Neural cell (in vitro differentiated cells): ENCODE results near the gene PTPN7. TPM values are rescaled to one million over a fixed set of nuclear protein-coding genes. Genes with fewer than 3 reads are reported as not detected.

Experiments used
- H2AFZ ChIP-seq: fragments of 200-600, 300-800 bp; sonication (generic), shearing (Covaris generic); 2 replicates; pipeline ENCODE4 v1.6.0; 2014; ENCODE audit warnings: low read depth, mild to moderate bottlenecking, antibody characterized with exemption, low read length, moderate library complexity
- H3F3A ChIP-seq: fragments of 200-600 bp; shearing (Covaris generic); 2 replicates; pipeline ENCODE4 v1.6.1; 2016; ENCODE audit warnings: mild to moderate bottlenecking, moderate library complexity, mixed read lengths, antibody characterized with exemption, low read length; ENCODE audit not compliant: insufficient read depth, poor library complexity, severe bottlenecking
- H3K27ac ChIP-seq: fragments of 200-600, 300-800 bp; sonication (generic), shearing (Covaris generic); 2 replicates; pipeline ENCODE4 v1.5.1; 2014; ENCODE audit warnings: mild to moderate bottlenecking, low read length, moderate library complexity
- H3K27me3 ChIP-seq: fragments of 300-800, 200-600 bp; sonication (generic), shearing (Covaris generic); 2 replicates; pipeline ENCODE4 v1.6.0; 2014; ENCODE audit warnings: mild to moderate bottlenecking, low read depth, low read length, moderate library complexity; ENCODE audit not compliant: insufficient read depth
- H3K36me3 ChIP-seq: fragments of 300-800, 200-600 bp; sonication (generic), shearing (Covaris generic); 2 replicates; pipeline ENCODE4 v1.5.1; 2014; ENCODE audit warnings: mild to moderate bottlenecking, antibody characterized with exemption, low read length, moderate library complexity; ENCODE audit not compliant: insufficient read depth
- H3K4me2 ChIP-seq: fragments of 300-800, 200-600 bp; sonication (generic), shearing (Covaris generic); 2 replicates; pipeline ENCODE4 v1.6.0; 2014; ENCODE audit warnings: mild to moderate bottlenecking, low read length
- H3K4me3 ChIP-seq: fragments of 300-800, 200-600 bp; sonication (generic), shearing (Covaris generic); 2 replicates; pipeline ENCODE4 v1.5.1; 2014; ENCODE audit warnings: mild to moderate bottlenecking, low read length, moderate library complexity
- H3K79me2 ChIP-seq: fragments of 200-600 bp; shearing (Covaris generic); replicated peaks from 2 replicates; pipeline ENCODE4 v1.6.0; 2014; ENCODE audit warnings: mild to moderate bottlenecking, low read length, moderate library complexity; ENCODE audit not compliant: insufficient read depth
- H3K9ac ChIP-seq: fragments of 300-800, 200-600 bp; sonication (generic), shearing (Covaris generic); 2 replicates; pipeline ENCODE4 v1.6.1; 2016; ENCODE audit warnings: mild to moderate bottlenecking, low read length, mixed read lengths
- H3K9me2 ChIP-seq: fragments of 200-600 bp; shearing (Covaris generic); 2 replicates; pipeline ENCODE4 v1.6.1; 2016; ENCODE audit warnings: mild to moderate bottlenecking, low read length, mixed read lengths; ENCODE audit not compliant: insufficient read depth
- H3K9me3 ChIP-seq: fragments of 200-600, 300-800 bp; sonication (generic), shearing (Covaris generic); 2 replicates; pipeline ENCODE4 v1.6.1; 2016; ENCODE audit warnings: mild to moderate bottlenecking, mixed run types, low read length, moderate library complexity, mixed read lengths
- H4K20me1 ChIP-seq: fragments of 200-600 bp; shearing (Covaris generic); 2 replicates; pipeline ENCODE4 v1.6.1; 2016; ENCODE audit warnings: mild to moderate bottlenecking, mixed run types; ENCODE audit not compliant: insufficient read depth
- EP300 ChIP-seq: fragments of 450-650 bp; conservative IDR thresholded peaks from 2 replicates; pipeline ENCODE4 v1.6.1; 2014; ENCODE audit warnings: antibody characterized with exemption, mild to moderate bottlenecking, moderate library complexity; ENCODE audit not compliant: poor library complexity, severe bottlenecking
- EZH2 ChIP-seq: fragments of 200-600, 300-800 bp; shearing (Covaris generic), sonication (generic); IDR thresholded peaks from 2 replicates; pipeline ENCODE4 v1.6.1; 2014; ENCODE audit warnings: antibody characterized with exemption, low read length, borderline replicate concordance, mild to moderate bottlenecking; ENCODE audit not compliant: insufficient read depth, poor library complexity, severe bottlenecking
- MXI1 ChIP-seq: fragments of 450-650 bp; conservative IDR thresholded peaks from 2 replicates; pipeline ENCODE4 v1.6.1; 2014; ENCODE audit warnings: antibody characterized with exemption, mild to moderate bottlenecking; ENCODE audit not compliant: poor library complexity, severe bottlenecking
- POLR2AphosphoS5 ChIP-seq: IDR thresholded peaks from 2 replicates; pipeline ENCODE4 v1.6.1; 2012
- RAD21 ChIP-seq: fragments of 450-650 bp; conservative IDR thresholded peaks from 2 replicates; pipeline ENCODE4 v1.6.1; 2014; ENCODE audit warnings: antibody characterized with exemption, mild to moderate bottlenecking, moderate library complexity
- SMC3 ChIP-seq: fragments of 450-650 bp; conservative IDR thresholded peaks from 2 replicates; pipeline ENCODE4 v1.6.1; 2014; ENCODE audit warnings: antibody characterized with exemption, mild to moderate bottlenecking, moderate library complexity; ENCODE audit not compliant: poor library complexity
- TAF1 ChIP-seq: IDR thresholded peaks from 2 replicates; pipeline ENCODE4 v1.6.1; 2012; ENCODE audit warnings: low read depth
- polyA plus RNA-seq: library from polyadenylated mRNA; depleted of rRNA; stranded (reverse); fragments of >200 nt; gene quantifications from 2 replicates; pipeline ENCODE4 v1.2.3, GENCODE V29; 2014
- TF ChIP-seq, protein P1 (sequence below): IDR thresholded peaks from 2 replicates; pipeline ENCODE4 v1.6.1; 2012; ENCODE audit warnings: borderline replicate concordance
- TF ChIP-seq, protein P2 (sequence below): fragments of 450-650 bp; IDR thresholded peaks from 2 replicates; pipeline ENCODE4 v1.5.1; 2014; ENCODE audit warnings: antibody characterized with exemption, mild to moderate bottlenecking, moderate library complexity; ENCODE audit not compliant: poor library complexity, severe bottlenecking

The PTPN7 gene
- polyA plus RNA-seq, 1 donor from 2014 or later = 2.1 TPM

DNA sequence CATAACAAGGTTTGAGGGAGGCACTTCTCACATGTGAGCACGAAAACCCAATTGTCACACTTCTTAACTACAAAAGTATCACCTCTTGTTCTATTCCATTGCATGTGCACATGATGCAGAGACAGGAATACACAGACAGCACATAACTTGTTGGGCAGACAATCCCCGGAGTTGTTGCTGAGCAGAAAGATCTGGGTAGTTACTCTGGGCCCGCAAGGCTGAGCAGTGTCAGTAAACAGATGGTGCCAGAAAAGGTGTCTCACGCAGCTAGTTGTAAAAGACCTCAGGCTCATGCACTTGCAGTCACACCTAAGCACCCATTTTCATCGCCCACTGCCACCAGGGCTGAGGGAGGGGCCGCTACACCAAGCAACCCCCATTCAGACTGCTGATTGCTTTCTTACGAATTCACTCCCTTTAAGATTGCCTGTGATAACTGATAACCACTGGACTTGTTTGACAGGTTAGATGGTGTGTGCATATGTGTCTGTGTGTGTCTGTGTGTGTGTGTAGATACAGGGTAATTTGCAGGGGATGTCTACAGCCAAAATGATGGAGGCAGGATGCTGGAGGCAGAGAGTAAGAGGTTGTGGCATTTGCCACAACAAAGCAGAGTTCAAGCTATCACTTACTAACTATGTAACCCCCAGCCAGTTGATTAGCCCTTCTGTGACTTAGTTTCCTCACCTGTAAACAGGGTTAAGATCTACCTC is 37.4 kb upstream of the PTPN7 start:
- Histone ChIP-seq H3K4me3 (no peak overlapping the region), H2AFZ (no peak overlapping the region), H3K9me2 (no peaks in the 10 kb centered on the region), H3K9ac (no peak overlapping the region), H3K27ac (no peak overlapping the region), H3K4me2 (no peak overlapping the region), H4K20me1 (no peaks in the 10 kb centered on the region), H3K27me3 (peaks cover 30% of the 10 kb centered on the region), H3K79me2 (no peaks in the 10 kb centered on the region), H3K36me3 (no peaks in the 10 kb centered on the region), H3F3A (no peaks in the 10 kb centered on the region), H3K9me3 (no peaks in the 10 kb centered on the region)
- TF ChIP-seq EP300 = no peak
- TF ChIP-seq SMC3 = no peak
- no peak for TF ChIP-seq POLR2AphosphoS5
- TF ChIP-seq MXI1 = no peak
- TF ChIP-seq, protein P1, sequence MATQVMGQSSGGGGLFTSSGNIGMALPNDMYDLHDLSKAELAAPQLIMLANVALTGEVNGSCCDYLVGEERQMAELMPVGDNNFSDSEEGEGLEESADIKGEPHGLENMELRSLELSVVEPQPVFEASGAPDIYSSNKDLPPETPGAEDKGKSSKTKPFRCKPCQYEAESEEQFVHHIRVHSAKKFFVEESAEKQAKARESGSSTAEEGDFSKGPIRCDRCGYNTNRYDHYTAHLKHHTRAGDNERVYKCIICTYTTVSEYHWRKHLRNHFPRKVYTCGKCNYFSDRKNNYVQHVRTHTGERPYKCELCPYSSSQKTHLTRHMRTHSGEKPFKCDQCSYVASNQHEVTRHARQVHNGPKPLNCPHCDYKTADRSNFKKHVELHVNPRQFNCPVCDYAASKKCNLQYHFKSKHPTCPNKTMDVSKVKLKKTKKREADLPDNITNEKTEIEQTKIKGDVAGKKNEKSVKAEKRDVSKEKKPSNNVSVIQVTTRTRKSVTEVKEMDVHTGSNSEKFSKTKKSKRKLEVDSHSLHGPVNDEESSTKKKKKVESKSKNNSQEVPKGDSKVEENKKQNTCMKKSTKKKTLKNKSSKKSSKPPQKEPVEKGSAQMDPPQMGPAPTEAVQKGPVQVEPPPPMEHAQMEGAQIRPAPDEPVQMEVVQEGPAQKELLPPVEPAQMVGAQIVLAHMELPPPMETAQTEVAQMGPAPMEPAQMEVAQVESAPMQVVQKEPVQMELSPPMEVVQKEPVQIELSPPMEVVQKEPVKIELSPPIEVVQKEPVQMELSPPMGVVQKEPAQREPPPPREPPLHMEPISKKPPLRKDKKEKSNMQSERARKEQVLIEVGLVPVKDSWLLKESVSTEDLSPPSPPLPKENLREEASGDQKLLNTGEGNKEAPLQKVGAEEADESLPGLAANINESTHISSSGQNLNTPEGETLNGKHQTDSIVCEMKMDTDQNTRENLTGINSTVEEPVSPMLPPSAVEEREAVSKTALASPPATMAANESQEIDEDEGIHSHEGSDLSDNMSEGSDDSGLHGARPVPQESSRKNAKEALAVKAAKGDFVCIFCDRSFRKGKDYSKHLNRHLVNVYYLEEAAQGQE = no peak
- no peak for TF ChIP-seq EZH2
- TF ChIP-seq RAD21 = no peak
- no peak for TF ChIP-seq TAF1
- TF ChIP-seq, protein P2, sequence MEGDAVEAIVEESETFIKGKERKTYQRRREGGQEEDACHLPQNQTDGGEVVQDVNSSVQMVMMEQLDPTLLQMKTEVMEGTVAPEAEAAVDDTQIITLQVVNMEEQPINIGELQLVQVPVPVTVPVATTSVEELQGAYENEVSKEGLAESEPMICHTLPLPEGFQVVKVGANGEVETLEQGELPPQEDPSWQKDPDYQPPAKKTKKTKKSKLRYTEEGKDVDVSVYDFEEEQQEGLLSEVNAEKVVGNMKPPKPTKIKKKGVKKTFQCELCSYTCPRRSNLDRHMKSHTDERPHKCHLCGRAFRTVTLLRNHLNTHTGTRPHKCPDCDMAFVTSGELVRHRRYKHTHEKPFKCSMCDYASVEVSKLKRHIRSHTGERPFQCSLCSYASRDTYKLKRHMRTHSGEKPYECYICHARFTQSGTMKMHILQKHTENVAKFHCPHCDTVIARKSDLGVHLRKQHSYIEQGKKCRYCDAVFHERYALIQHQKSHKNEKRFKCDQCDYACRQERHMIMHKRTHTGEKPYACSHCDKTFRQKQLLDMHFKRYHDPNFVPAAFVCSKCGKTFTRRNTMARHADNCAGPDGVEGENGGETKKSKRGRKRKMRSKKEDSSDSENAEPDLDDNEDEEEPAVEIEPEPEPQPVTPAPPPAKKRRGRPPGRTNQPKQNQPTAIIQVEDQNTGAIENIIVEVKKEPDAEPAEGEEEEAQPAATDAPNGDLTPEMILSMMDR = no peak

DNA sequence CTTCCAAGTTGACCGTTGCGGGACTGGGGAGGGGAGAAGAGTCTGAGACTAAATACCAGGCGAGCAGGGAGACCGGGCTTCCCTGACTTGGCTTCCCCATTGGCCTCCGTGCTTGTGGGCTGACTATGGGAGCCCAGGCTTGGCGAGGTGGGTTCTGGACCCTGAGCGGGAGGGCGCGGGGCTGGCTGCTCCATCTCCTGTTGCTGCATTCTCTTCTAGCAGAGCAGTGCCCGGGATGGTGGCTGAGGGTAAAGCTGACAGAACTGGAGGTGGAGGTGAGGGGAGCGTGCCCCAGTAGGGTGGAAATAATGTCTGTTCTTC is 33.9 kb upstream of the PTPN7 start:
- Histone ChIP-seq H3K27me3 (peaks cover 34% of the 10 kb centered on the region), H3K79me2 (no peaks in the 10 kb centered on the region), H2AFZ (no peak overlapping the region), H3K27ac (no peak overlapping the region), H3K9me3 (no peaks in the 10 kb centered on the region), H3K9me2 (no peaks in the 10 kb centered on the region), H3K4me2 (no peak overlapping the region), H3K4me3 (no peak overlapping the region), H3K36me3 (no peaks in the 10 kb centered on the region), H4K20me1 (no peaks in the 10 kb centered on the region), H3F3A (no peaks in the 10 kb centered on the region), H3K9ac (no peak overlapping the region)
- TF ChIP-seq EZH2 (no peak), TAF1 (no peak), EP300 (no peak), POLR2AphosphoS5 (no peak), MXI1 (no peak), RAD21 (no peak), SMC3 (no peak)
- TF ChIP-seq, protein P2 = no peak
- TF ChIP-seq, protein P1 = no peak
